HL-60 (cell line): ENCODE measurements around the gene HSPA4L.

Experiments
- DNase-seq, 2 experiments: peaks; one replicate each; pipeline ENCODE4 v3.0.0-alpha.2; 2010 to 2020; ENCODE audit warnings: low read depth in 1 of 2, low spot score in 1 of 2
- H3K27ac ChIP-seq: fragments of 250-450 bp; sonication (Bioruptor Pico); replicated peaks from 2 replicates; pipeline ENCODE4 v1.5.1; 2020; ENCODE audit warnings: mild to moderate bottlenecking, moderate library complexity
- H3K27me3 ChIP-seq: fragments of 250-450 bp; sonication (Bioruptor Pico); 2 replicates; pipeline ENCODE4 v1.5.1; 2021; ENCODE audit warnings: mild to moderate bottlenecking, moderate library complexity; ENCODE audit not compliant: insufficient read depth, poor library complexity, severe bottlenecking
- H3K4me3 ChIP-seq: replicated peaks from 2 replicates; pipeline ENCODE4 v1.5.1; 2011; ENCODE audit warnings: mild to moderate bottlenecking, control low read depth, low read length; ENCODE audit not compliant: insufficient read depth
- GABPA ChIP-seq: IDR thresholded peaks from 2 replicates; pipeline ENCODE4 v1.6.1; 2012; ENCODE audit warnings: low read depth
- POLR2AphosphoS5 ChIP-seq: IDR thresholded peaks from 2 replicates; pipeline ENCODE4 v1.6.1; 2012; ENCODE audit warnings: low read depth
- SPI1 ChIP-seq: IDR thresholded peaks from 2 replicates; pipeline ENCODE4 v1.6.1; 2012; ENCODE audit warnings: low read depth, mild to moderate bottlenecking, borderline replicate concordance
- TF ChIP-seq, protein P1 (sequence below): IDR thresholded peaks from one replicate; pipeline ENCODE4 v1.5.1; 2011; ENCODE audit warnings: low read length, control low read depth, inconsistent platforms; ENCODE audit not compliant: insufficient read depth
- TF ChIP-seq, protein P2 (sequence below): IDR thresholded peaks from 2 replicates; pipeline ENCODE4 v1.6.1; 2012; ENCODE audit warnings: low read depth; ENCODE audit not compliant: insufficient replicate concordance

The HSPA4L gene

DNA sequence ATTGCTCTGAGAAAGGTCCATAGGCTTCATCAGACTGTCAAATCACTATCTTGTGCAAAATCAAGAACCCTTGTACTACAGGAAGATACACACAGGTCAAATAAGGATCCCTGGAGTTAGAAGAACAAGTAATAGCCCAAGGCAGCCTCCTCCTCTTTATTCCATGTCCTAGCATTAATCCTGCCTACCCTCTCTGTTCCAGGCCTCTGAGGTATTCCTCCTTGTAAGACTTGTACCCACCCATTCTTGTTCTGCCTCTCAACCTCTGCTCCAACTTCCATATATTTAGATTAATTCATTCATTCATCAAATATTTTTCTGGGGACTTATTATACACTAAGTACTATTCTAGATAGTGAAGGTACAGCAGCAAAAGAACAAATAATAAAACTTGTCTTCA lies 88.2 kb downstream of the HSPA4L start:
- Histone ChIP-seq H3K27me3 (no peaks in the 10 kb centered on the region), H3K27ac (no peak overlapping the region), H3K4me3 (no peak overlapping the region)
- TF ChIP-seq SPI1 (no peak), GABPA (no peak), POLR2AphosphoS5 (no peak)
- TF ChIP-seq, protein P1, sequence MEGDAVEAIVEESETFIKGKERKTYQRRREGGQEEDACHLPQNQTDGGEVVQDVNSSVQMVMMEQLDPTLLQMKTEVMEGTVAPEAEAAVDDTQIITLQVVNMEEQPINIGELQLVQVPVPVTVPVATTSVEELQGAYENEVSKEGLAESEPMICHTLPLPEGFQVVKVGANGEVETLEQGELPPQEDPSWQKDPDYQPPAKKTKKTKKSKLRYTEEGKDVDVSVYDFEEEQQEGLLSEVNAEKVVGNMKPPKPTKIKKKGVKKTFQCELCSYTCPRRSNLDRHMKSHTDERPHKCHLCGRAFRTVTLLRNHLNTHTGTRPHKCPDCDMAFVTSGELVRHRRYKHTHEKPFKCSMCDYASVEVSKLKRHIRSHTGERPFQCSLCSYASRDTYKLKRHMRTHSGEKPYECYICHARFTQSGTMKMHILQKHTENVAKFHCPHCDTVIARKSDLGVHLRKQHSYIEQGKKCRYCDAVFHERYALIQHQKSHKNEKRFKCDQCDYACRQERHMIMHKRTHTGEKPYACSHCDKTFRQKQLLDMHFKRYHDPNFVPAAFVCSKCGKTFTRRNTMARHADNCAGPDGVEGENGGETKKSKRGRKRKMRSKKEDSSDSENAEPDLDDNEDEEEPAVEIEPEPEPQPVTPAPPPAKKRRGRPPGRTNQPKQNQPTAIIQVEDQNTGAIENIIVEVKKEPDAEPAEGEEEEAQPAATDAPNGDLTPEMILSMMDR: no peak
- TF ChIP-seq, protein P2, sequence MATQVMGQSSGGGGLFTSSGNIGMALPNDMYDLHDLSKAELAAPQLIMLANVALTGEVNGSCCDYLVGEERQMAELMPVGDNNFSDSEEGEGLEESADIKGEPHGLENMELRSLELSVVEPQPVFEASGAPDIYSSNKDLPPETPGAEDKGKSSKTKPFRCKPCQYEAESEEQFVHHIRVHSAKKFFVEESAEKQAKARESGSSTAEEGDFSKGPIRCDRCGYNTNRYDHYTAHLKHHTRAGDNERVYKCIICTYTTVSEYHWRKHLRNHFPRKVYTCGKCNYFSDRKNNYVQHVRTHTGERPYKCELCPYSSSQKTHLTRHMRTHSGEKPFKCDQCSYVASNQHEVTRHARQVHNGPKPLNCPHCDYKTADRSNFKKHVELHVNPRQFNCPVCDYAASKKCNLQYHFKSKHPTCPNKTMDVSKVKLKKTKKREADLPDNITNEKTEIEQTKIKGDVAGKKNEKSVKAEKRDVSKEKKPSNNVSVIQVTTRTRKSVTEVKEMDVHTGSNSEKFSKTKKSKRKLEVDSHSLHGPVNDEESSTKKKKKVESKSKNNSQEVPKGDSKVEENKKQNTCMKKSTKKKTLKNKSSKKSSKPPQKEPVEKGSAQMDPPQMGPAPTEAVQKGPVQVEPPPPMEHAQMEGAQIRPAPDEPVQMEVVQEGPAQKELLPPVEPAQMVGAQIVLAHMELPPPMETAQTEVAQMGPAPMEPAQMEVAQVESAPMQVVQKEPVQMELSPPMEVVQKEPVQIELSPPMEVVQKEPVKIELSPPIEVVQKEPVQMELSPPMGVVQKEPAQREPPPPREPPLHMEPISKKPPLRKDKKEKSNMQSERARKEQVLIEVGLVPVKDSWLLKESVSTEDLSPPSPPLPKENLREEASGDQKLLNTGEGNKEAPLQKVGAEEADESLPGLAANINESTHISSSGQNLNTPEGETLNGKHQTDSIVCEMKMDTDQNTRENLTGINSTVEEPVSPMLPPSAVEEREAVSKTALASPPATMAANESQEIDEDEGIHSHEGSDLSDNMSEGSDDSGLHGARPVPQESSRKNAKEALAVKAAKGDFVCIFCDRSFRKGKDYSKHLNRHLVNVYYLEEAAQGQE: no peak
- DNase-seq: no peak

DNA sequence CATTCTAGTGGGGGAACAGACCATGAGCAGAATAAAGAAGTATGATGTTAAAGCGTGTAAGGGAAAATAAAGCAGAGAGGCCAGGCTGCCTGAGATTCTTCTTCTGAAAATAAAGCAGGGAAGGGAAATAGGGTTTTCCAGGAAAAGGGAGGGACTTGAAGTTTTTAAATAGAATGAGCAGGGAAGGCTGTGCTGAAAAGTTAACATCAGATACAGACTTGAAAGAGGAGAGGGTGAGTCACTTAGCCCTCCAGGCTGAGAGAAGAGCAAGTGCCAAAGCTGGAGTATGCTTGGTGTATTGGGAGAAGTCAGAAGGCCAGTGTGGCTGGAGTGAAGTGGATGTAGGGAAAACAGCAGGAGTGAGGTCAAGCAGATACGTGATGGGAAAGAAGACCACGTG lies 88.6 kb downstream of the HSPA4L start:
- no peak for TF ChIP-seq POLR2AphosphoS5
- TF ChIP-seq, protein P1: no peak
- TF ChIP-seq GABPA: no peak
- no peak for TF ChIP-seq SPI1
- TF ChIP-seq, protein P2: no peak
- no peak overlapping the region for H3K4me3 ChIP-seq
- H3K27me3 ChIP-seq: no peaks in the 10 kb centered on the region
- DNase-seq: no peak
- H3K27ac ChIP-seq: no peak overlapping the region

DNA sequence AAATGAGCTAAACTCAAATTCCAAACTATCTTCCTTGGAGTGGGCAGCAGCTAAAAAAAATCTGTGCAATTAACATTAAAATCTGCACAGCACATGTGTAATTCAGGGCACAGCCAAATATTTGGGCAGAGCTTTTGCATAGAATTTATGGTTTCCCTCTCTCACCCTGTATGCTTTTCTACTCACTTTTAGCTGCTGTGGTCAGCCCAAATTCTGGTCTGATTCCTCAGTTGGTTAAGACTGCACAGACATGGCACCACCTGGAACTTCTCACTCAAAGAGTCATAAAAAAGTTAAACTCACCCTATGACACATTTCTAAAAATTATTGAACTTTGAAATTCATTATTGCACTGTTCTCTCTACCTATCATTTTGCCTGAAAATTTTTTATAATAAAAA lies 93.7 kb downstream of the HSPA4L start:
- Histone ChIP-seq H3K27me3 (no peaks in the 10 kb centered on the region), H3K27ac (no peak overlapping the region), H3K4me3 (no peak overlapping the region)
- no peak for DNase-seq
- TF ChIP-seq, protein P2: no peak
